Limb (tissue), 2 donors: ENCODE measurements around the gene MYO18B.
A peak's percentile ranks its signal among the peaks of the same experiment; 100 is the strongest.
"Not testable (repeated sequence)": the region's sequence is repeated elsewhere in the genome, so short reads cannot be mapped to it uniquely, and the experiment has no call there.

ENCODE experiments used
- DNase-seq, 2 donors: peaks; one replicate each; pipeline ENCODE4 v3.0.0-alpha.2; 2016; ENCODE audit errors: extremely low spot score in 2 of 2

MYO18B gene, protein sequence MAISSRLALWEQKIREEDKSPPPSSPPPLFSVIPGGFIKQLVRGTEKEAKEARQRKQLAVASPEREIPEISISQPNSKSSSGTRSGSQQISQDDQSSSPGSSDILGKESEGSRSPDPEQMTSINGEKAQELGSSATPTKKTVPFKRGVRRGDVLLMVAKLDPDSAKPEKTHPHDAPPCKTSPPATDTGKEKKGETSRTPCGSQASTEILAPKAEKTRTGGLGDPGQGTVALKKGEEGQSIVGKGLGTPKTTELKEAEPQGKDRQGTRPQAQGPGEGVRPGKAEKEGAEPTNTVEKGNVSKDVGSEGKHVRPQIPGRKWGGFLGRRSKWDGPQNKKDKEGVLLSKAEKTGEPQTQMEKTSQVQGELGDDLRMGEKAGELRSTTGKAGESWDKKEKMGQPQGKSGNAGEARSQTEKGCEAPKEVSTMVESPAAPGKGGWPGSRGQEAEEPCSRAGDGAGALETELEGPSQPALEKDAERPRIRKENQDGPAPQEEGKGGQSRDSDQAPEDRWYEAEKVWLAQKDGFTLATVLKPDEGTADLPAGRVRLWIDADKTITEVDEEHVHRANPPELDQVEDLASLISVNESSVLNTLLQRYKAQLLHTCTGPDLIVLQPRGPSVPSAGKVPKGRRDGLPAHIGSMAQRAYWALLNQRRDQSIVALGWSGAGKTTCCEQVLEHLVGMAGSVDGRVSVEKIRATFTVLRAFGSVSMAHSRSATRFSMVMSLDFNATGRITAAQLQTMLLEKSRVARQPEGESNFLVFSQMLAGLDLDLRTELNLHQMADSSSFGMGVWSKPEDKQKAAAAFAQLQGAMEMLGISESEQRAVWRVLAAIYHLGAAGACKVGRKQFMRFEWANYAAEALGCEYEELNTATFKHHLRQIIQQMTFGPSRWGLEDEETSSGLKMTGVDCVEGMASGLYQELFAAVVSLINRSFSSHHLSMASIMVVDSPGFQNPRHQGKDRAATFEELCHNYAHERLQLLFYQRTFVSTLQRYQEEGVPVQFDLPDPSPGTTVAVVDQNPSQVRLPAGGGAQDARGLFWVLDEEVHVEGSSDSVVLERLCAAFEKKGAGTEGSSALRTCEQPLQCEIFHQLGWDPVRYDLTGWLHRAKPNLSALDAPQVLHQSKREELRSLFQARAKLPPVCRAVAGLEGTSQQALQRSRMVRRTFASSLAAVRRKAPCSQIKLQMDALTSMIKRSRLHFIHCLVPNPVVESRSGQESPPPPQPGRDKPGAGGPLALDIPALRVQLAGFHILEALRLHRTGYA (N-terminal part only)

DNA sequence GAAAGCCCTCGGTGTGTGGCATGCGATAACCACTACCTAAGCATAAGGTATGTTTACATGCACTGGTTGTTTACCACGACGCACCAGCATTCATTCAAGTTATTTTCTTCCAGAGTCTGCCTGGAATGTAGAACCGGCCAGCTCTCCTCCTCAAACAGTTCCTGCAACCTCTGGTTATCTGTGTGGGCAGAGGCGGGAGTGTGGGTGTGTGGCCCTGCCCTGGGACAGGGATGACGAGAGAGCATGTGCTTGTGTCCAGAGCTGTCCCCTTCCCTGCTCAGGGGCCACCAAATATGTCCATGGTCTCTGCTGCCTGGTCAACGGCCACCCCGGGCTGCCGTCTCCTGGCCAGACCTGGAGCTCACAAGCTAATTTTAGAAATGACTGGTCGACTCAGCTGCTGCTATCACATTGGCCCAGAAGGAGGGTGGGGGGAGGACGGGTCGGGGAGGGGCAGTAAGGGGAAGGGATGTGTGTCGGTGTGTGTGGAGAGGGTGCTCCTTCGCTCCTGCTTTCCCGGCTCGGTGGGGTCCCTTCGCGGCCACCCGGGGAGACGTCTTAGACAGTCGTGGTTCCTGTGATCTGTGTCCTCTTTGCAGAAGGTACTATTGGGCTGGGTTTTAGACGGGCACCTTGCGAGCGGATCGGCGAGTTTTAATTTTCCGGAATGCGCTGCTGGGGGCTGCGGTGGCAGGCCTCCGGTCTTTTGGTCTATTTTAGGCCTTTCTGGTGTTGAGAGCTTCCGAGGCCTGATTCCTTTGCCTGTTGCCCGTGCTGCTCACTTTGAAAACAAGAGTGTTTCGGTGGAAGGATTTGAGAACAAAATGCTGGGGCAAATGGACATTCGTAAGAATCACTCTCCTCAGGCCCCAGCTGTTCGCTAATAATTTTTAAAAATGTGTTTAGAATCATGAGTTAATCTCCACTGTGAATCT, at the start of gene MYO18B:
MYO18B (plus strand) TSS at position 497 of the 935 bp plus-strand sequence. CDS start 18,905 bp downstream, outside the sequence.
- DNase-seq = peak in 1 of 2 donors; percentile 44

DNA sequence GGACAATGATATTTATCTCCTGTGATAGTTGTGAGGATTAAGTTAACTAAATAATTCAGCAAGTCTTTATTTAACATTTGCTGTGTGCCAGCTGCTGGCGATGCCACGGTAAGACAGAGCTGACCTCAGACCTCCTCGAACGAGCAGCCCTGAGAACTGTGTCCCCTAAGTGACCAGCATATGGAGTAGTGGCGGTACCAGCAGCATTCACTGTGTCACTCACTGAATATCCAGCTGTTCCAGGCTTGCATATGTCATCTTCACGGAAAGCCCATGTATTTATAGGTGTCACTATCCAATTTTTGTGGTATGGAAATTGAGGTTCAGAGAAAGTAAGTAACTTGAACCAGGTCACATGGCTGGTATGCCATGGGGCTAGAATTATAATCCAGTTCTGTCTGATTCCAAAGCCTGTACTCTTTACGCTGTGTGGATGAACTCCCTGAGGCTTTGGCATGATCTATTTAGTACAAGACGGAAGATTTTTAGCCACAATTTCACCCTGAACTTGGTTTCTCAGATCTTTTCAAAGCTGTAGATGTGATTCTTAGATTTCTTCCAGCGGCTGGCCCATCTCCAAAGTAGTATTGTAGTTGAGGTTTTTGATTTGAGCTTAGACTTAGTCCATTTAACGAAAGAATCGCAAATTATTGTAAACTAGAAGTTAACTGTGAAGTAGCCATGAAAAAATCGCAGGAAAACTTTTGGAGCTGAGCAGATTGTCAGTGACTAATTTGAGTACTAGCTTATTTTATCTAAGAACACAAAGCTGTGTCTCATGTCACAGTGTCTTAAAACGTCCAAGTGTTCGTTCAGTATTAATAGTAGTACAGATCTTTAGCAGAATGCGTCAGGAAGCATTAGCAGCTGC, 49.4 kb upstream of the MYO18B start:
- no peak for DNase-seq

- DNase-seq = no peak
These were observed 48.8 kb upstream of the MYO18B start for GRCh38 chr22:25693268-25693565.

DNA sequence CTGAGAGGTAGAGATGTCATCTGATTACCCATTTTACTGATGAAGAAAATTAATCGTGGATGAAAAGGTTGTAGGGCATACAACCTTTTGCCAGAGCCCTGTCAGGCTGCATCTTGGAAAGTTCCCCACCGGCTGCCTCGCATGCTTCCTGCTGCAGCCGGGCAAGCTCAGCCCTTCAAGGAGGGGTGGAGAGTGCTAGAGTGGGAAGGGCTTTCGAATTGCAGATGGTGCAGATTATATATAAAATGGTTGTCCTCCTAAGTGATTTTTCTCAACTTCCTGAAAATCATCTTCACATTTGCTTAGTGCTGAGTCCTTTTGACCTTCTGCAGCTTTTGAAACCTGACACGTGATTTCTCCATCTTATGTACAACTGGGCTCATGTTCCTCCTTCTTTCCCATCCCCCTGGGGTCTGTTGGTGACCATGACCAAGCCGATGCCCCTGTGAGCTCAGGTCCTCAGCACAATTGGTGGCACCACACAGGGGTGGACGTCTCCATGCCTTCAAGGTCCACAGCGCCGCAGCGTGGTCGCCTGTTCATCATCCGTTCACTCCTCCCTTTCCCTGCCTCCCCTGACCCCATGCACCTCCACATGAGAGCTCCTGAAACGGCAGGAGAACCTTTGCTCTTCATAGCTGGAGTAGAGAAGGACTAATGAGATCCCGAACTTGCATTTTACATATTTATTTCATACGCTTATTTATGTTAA, 47.6 kb upstream of the MYO18B start:
- DNase-seq = no peak

DNA sequence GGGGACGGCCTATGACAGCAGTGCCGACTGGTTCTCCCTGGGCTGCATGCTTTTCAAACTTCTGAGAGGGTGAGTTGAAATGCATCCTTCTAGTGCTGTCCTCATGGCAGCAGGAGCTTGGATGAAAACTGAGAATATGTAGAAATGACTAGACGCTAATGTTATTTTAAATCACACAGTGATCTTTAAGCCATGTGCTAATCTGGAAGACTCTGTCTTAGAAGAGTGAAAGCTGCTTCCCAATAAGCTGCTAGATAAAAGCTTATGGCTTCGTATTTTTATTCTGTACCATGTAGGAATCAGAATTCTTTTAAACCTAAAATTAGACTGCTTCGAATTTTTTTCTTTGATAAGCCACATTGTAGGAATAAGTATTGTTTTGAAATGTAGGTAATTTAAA, 46.8 kb upstream of the MYO18B start:
- DNase-seq = no peak

GRCh38 chr22:25696763-25697162, 45.2 kb upstream of the MYO18B start:
- DNase-seq = no peak

GRCh38 chr22:25697181-25697664, 44.8 kb upstream of the MYO18B start:
- DNase-seq = no peak

GRCh38 chr22:25697978-25698377, 44.0 kb upstream of the MYO18B start:
- DNase-seq = no peak

- DNase-seq = no peak
These were observed 43.5 kb upstream of the MYO18B start for GRCh38 chr22:25698461-25698860.

- DNase-seq = no peak
These were observed 43.0 kb upstream of the MYO18B start for GRCh38 chr22:25698978-25699377.

DNA sequence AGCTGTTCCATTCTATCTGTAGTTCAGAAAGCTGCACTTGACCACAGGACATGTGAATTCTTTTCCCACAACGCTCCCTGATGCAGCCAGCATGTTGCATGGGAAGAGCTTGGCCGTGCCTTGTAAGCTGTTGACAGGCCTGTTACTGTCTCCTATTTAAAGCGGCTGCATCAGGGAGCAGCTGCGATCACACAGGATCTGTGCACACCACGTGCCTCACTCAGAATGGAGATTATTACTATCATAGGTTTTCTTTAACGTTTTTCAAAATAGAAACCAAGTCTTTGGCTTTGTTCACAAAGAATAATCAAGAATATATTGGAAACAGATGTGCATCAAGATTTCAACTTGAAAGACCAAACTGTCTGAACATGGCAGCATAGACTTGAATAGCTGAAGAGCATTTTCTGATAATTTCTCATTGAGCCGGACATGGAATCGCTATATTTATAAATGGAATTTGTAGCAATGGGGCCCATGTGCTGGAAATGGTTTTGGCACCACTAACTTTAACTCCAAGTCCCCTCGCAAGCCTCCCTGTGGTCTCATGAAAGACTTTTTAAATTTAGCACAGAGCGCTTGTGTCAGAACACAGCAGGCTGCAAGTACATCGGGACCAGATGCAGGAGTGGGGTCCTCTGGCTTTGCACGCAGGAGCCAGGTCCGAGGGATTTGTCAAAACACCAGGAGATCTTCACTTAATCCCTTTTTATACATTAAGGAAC, 40.8 kb upstream of the MYO18B start:
- peak; percentile 69 to 92 for DNase-seq

GRCh38 chr22:25702040-25702439, 39.9 kb upstream of the MYO18B start:
- peak in 1 of 2 donors; percentile 75 for DNase-seq

- DNase-seq = no peak
These were observed 39.3 kb upstream of the MYO18B start for GRCh38 chr22:25702571-25703167.

- no peak for DNase-seq
These were observed 37.3 kb upstream of the MYO18B start for GRCh38 chr22:25704701-25705100.

GRCh38 chr22:25706197-25706596, 35.8 kb upstream of the MYO18B start:
- DNase-seq = no peak

DNA sequence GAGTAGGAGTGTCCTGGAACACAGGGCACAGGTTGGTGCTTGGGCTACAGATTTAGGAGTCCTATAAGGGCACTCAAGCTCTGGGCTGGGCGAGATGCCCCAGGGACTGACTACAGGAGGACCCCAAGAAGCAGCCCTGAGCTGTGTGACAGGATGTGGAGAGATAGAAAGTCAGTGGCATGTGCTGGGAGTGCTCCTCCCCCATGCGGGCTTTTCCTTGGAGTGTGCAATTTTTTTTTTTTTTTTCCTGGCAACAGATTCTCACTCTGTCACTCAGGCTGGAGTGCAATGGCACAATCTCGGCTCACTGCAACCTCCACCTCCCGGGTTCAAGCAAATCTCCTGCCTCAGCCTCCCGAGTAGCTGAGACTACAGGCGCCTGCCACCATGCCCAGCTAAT, 33.6 kb upstream of the MYO18B start:
- DNase-seq = not testable (repeated sequence)

DNA sequence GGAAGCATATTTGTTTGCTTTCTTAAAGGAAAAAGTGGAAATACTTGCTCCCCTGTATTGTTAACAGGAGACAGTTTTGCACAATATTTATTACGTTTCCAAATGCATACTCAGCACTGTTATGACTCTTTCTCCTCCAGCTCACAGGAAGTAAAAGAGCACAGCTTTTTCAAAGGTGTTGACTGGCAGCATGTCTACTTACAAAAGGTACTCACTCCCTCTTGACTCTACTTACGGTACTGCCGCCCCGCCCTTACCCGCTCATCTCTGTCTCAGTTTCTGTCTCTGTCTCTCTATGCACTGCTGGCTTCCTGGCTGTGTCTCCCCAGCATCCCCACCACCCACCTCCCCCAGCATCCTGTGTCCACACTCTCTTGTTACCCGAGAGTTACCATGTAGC, 32.2 kb upstream of the MYO18B start:
- DNase-seq = no peak

GRCh38 chr22:25710501-25710900, 31.5 kb upstream of the MYO18B start:
- DNase-seq = no peak
